ENCODE results near the gene NUP153. TPM values are rescaled to one million over a fixed set of nuclear protein-coding genes. Genes with fewer than 3 reads are reported as not detected.
"Not testable (repeated sequence)": the region's sequence is repeated elsewhere in the genome, so short reads cannot be mapped to it uniquely, and the experiment has no call there.

Gene NUP153
- total and polyA plus RNA-seq, 8 donors = 28.2 to 53.1 (median 45.6) TPM

- ATAC-seq (peak; percentile 70), DNase-seq (peak in 1 of 4 donors; percentile 38)
- Histone ChIP-seq H3K4me3 (no peak overlapping the region), H3K27ac (peak overlapping the region in 1 of 2 donors; percentile 21), H3K4me1 (peaks cover 2 to 20% of the 10 kb centered on the region in 2 donors), H3K9me3 (no peaks in the 10 kb centered on the region), H3K27me3 (peaks cover 0 to 2% of the 10 kb centered on the region in 2 donors), H3K36me3 (no peaks in the 10 kb centered on the region)
- intact Hi-C loops (cut with DNase I) = no loop called here
- peak; percentile 19 to 36 for TF ChIP-seq CTCF (IDR thresholded peaks at IDR 0.05)
Measured at GRCh38 chr6:17585766-17586490, 120.8 kb downstream of the NUP153 start.

GRCh38 chr6:17584241-17584803 lies 122.4 kb downstream of the NUP153 start:
- Histone ChIP-seq H3K27ac (peak overlapping the region in 1 of 2 donors; percentile 38), H3K4me3 (no peak overlapping the region), H3K4me1 (peaks cover 2 to 27% of the 10 kb centered on the region in 2 donors), H3K27me3 (peaks cover 0 to 17% of the 10 kb centered on the region in 2 donors), H3K9me3 (no peaks in the 10 kb centered on the region), H3K36me3 (no peaks in the 10 kb centered on the region)
- intact Hi-C loops (cut with DNase I) = loop anchor here in 1 of 2 donors (5.0 kb wide), 1 partner anchor 427 kb away; no protein-coding TSS in a partner anchor
- peak; percentile 82 for ATAC-seq
- TF ChIP-seq CTCF (IDR thresholded peaks at IDR 0.05) = peak; percentile 57 to 73
- peak in 2 of 4 donors; percentile 68 to 81 for DNase-seq

GRCh38 chr6:17583811-17584210 lies 122.9 kb downstream of the NUP153 start:
- no peak overlapping the region for H3K4me3 ChIP-seq
- peaks cover 2 to 27% of the 10 kb centered on the region in 2 donors for H3K4me1 ChIP-seq
- peaks cover 0 to 17% of the 10 kb centered on the region in 2 donors for H3K27me3 ChIP-seq
- intact Hi-C loops (cut with DNase I) = loop anchor here in 1 of 2 donors (5.0 kb wide), 1 partner anchor 427 kb away; no protein-coding TSS in a partner anchor
- no peak for TF ChIP-seq CTCF (IDR thresholded peaks at IDR 0.05)
- ATAC-seq (no peak), DNase-seq (peak in 1 of 4 donors; percentile 47)
- no peaks in the 10 kb centered on the region for H3K36me3 ChIP-seq
- peak overlapping the region in 1 of 2 donors; percentile 38 for H3K27ac ChIP-seq
- H3K9me3 ChIP-seq = no peaks in the 10 kb centered on the region

- intact Hi-C loops (cut with DNase I) = loop anchor here in 1 of 2 donors (5.0 kb wide), 1 partner anchor 424 kb away; no protein-coding TSS in a partner anchor
Measured at GRCh38 chr6:17581282-17581681, 125.4 kb downstream of the NUP153 start.

GRCh38 chr6:17580518-17581048 lies 126.1 kb downstream of the NUP153 start:
- ATAC-seq = peak; percentile 73
- H3K4me3 ChIP-seq = peak overlapping the region; percentile 29 to 47
- TF ChIP-seq CTCF (IDR thresholded peaks at IDR 0.05) = no peak
- intact Hi-C loops (cut with DNase I) = loop anchor here in 1 of 2 donors (5.0 kb wide), 1 partner anchor 423 kb away; no protein-coding TSS in a partner anchor
- no peak overlapping the region for H3K27ac ChIP-seq
- H3K9me3 ChIP-seq = peaks cover 0 to 11% of the 10 kb centered on the region in 2 donors
- H3K36me3 ChIP-seq = no peaks in the 10 kb centered on the region
- peaks cover 2 to 19% of the 10 kb centered on the region in 2 donors for H3K4me1 ChIP-seq
- peak in 3 of 4 donors; percentile 36 to 85 (median 65) for DNase-seq
- H3K27me3 ChIP-seq = peaks cover 0 to 17% of the 10 kb centered on the region in 2 donors

More at GRCh38 chr6:17581282-17581681, 125.4 kb downstream of the NUP153 start:
- not testable (repeated sequence) for H3K27ac ChIP-seq, H3K4me3 ChIP-seq, H3K36me3 ChIP-seq, ATAC-seq, DNase-seq
- Histone ChIP-seq H3K27me3 (peaks cover 0 to 17% of the 10 kb centered on the region in 2 donors), H3K9me3 (peaks cover 0 to 11% of the 10 kb centered on the region in 2 donors), H3K4me1 (peaks cover 2 to 26% of the 10 kb centered on the region in 2 donors)

Measured in left lung (tissue), 10 donors.